Measurements from ENCODE around the gene FPR1. TPM values are rescaled to one million over a fixed set of nuclear protein-coding genes. Genes with fewer than 3 reads are reported as not detected.

The FPR1 gene
- total RNA-seq, 2 donors from 2014 or later, result 0.69 TPM; not detected in 1

DNA sequence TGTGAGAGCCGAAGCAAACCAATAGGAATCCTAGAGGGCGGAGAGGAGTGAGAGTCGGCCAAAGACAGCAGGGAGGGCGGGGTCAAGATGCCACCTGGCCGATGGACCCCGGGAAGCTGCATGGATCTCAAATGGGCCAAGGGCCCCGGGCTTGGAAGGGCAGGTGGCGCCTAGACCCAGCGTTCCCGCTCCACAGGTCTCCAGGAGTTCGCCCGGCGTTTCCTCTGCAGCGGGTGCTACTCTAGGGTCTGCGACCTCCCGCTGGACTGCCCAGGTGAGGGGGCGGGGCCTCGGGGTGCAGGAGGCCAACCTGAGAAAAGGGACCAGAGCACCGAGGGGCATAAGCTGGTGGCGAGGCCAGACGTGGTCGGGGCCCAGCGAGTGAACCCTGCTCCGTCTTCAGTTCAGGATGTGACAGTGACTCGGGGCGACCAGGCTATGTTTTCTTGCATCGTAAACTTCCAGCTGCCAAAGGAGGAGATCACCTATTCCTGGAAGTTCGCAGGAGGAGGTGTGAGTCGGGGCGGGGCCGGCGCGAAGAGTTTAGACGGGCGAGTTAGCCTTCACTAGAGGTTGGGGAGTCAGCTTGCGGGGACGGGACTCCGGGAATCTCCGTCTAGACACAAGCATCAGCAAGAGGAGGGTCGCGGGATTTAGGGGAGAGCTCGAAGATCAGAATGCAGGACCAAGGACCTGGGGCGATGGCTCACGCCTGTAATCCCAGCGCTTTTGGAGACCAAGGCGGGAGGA is 48.7 kb downstream of the FPR1 start:
- ATAC-seq, result no peak
- no peak for DNase-seq (ENCODE audit: low spot score)
- peaks cover 10% of the 10 kb centered on the region in 2 donors for H3K27me3 Mint-ChIP-seq
- peaks cover 26 to 38% of the 10 kb centered on the region in 2 donors for H3K4me1 Mint-ChIP-seq (ENCODE audit: low read depth in 2 of 2)
- H3K27ac Mint-ChIP-seq, result peak overlapping the region; percentile 95
- no peaks in the 10 kb centered on the region for H3K9me3 Mint-ChIP-seq
- peaks cover 13% of the 10 kb centered on the region for H3K36me3 Mint-ChIP-seq
- H3K4me3 Mint-ChIP-seq, result peak overlapping the region; percentile 90

DNA sequence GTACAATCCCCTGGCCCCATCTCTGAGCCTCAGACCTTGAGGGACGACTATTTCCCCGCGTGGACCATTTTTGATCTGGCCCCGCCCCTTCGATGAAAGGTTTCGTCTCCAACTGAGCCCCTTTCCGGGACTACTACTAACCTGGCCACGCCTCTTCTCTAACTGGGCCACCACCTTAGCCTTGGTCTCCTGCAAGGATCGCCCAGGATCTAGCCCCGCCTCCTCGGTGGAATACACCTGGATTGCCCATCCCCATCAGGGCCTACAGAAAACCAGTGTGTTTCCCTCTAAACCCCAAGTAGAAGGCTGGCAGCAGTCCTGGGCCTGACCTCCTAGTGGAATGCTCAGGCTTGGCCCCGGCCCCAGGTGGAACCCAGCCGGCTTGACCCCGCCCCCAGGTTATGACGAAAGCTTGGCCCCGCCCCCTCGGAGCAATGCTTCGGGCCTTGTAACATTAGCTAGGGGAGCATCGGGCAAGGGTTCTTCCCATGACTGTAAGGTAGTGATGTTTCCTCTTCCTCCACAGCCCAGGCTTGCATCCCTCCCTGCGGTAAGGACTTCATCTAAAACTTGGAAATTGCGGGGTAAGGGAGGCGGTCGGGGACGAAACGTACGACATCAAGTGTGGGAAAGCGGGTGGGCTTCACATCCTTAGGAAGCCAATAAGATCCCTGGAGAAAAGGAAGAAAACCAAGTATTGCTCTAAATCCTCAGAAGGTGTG is 49.4 kb downstream of the FPR1 start:
- Mint-ChIP-seq H3K36me3 (peaks cover 13% of the 10 kb centered on the region), H3K4me3 (peak overlapping the region; percentile 90), H3K9me3 (no peaks in the 10 kb centered on the region), H3K27ac (peak overlapping the region; percentile 95), H3K4me1 (ENCODE audit: low read depth in 2 of 2) (peaks cover 26 to 38% of the 10 kb centered on the region in 2 donors), H3K27me3 (peaks cover 10% of the 10 kb centered on the region in 2 donors)
- no peak for ATAC-seq
- no peak for DNase-seq (ENCODE audit: low spot score)

DNA sequence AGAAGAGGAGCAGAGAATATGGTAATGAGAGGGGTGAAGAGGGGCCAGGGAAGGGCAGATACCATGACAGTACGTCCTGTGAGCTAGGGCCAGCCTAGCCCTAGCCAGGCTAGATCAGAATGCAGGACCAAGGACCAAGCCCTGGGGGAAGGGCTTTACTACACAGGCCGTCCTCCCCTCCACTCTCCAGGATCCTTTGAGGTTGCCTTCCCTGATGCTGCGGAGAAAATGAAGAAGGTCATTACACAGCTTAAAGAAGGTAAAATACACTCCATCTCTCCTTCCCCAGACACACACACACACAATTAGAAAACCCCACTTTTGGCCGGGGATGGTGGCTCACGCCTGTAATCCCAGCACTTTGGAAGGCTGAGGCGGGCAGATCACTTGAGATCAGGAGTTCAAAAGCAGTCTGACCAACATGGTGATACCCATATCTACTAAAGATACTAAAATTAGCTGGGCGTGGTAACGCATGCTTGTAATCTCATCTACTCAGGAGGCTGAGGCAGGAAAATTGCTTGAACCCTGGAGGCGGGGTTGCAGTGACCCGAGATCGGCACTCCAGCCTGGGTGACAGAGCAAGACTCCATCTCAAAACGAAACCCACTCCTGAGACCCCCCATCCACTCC is 50.1 kb downstream of the FPR1 start:
- Mint-ChIP-seq H3K4me1 (ENCODE audit: low read depth in 2 of 2) (peaks cover 26 to 37% of the 10 kb centered on the region in 2 donors), H3K36me3 (peaks cover 11% of the 10 kb centered on the region), H3K4me3 (peak overlapping the region; percentile 31), H3K9me3 (no peaks in the 10 kb centered on the region), H3K27ac (no peak overlapping the region), H3K27me3 (peaks cover 10% of the 10 kb centered on the region in 2 donors)
- ATAC-seq (no peak), DNase-seq (ENCODE audit: low spot score) (no peak)

DNA sequence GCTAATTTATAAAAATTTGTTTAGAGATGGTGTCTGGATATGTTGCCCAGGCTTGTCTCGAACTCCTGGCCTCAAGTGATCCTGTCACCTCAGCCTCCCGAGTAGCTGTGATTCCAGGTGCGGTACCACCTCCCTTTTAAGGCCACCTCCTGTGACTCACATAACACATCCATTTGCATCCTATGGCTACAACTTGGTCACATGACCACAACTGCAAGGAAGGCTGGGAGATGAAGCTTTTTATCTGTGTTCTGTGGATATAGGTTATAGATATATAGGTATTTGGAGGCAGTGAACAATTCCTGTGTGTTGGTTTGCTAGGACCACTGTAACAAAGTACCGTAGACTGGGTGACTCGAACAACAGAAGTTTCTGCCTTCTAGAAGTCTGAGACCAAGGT is 52.5 kb downstream of the FPR1 start:
- Mint-ChIP-seq H3K36me3 (no peaks in the 10 kb centered on the region), H3K27me3 (peaks cover 11 to 12% of the 10 kb centered on the region in 2 donors), H3K9me3 (no peaks in the 10 kb centered on the region), H3K27ac (no peak overlapping the region), H3K4me3 (no peak overlapping the region), H3K4me1 (ENCODE audit: low read depth in 2 of 2) (peaks cover 9 to 15% of the 10 kb centered on the region in 2 donors)
- no peak for ATAC-seq
- no peak for DNase-seq (ENCODE audit: low spot score)

DNA sequence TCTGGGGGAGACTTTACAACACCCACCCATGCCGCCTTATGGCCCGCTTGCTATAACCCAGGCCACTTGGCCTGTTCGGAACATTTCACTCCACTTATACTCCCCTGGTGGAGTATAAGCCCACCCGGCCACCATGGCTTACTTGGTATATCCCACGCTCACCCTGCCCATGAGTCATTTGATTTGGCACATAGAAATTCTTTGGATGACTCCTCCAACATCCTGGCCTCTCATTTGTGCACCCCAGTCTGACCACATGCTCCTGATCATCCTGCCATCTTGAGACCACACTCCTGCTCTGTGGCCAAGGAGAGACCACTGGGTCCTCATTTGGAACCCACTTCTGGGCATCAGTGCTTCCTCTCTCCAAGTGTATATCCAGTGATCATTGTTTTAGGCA is 53.4 kb downstream of the FPR1 start:
- Mint-ChIP-seq H3K27ac (no peak overlapping the region), H3K36me3 (no peaks in the 10 kb centered on the region), H3K27me3 (peaks cover 20% of the 10 kb centered on the region in 2 donors), H3K4me1 (ENCODE audit: low read depth in 2 of 2) (peaks cover 9 to 10% of the 10 kb centered on the region in 2 donors), H3K4me3 (no peak overlapping the region), H3K9me3 (no peaks in the 10 kb centered on the region)
- DNase-seq (ENCODE audit: low spot score), result no peak
- no peak for ATAC-seq

DNA sequence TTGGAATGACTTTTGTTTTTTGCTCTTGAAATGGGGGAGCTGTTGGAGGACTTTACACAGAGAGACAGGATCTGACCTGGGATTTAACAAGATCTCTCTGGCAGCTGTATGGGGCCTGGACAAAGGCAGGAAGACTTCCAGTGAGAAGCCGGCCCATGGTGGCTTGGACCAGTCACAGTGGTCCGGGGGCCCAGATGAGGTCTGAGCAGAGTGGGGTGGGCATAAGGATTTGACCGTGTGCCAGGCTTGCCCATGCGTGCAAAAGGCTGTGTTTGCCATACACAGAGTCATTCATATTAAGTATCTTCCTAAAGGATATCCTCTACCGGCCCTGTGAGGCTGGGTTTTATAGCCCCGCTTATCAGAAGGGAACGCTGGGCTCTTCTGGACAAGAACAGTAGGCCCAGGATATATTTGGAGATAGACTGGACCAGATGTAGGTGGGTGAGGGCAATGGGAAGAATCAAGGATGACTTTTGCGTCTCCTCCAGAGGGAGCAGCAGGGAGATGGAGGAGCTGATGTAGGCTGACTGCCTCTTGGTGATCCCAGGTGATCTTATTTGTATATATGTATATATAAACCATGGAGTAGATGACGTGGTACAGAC is 54.4 kb downstream of the FPR1 start:
- DNase-seq (ENCODE audit: low spot score) (no peak), ATAC-seq (no peak)
- Mint-ChIP-seq H3K4me1 (ENCODE audit: low read depth in 2 of 2) (peaks cover 0 to under 1% of the 10 kb centered on the region in 2 donors), H3K4me3 (no peak overlapping the region), H3K36me3 (no peaks in the 10 kb centered on the region), H3K27ac (no peak overlapping the region), H3K27me3 (peaks cover 16 to 18% of the 10 kb centered on the region in 2 donors), H3K9me3 (no peaks in the 10 kb centered on the region)

DNA sequence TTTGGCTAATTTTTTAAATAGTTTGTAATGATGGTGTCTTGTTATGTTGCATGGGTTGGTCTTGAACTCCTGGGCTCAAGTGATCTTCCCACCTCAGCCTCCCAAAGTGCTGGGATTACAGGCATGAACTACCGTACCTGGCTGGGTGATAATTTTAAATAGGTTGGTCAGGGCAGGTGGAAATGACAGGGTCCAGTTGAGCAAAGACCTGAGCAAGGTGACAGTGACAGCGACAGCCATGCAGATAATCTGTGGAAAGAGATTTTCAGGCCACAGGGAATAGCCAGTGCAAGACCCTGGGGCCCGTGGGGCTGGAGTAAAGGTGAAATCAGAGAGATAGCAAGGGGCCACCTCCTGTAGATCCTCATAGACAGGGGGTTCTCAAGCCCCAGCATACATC is 55.1 kb downstream of the FPR1 start:
- Mint-ChIP-seq H3K4me1 (ENCODE audit: low read depth in 2 of 2) (no peaks in the 10 kb centered on the region), H3K4me3 (no peak overlapping the region), H3K27me3 (peaks cover 18 to 22% of the 10 kb centered on the region in 2 donors), H3K9me3 (no peaks in the 10 kb centered on the region), H3K27ac (no peak overlapping the region), H3K36me3 (no peaks in the 10 kb centered on the region)
- ATAC-seq (no peak), DNase-seq (ENCODE audit: low spot score) (no peak)

Other genes with a start within 250 kb of the FPR1 start
- gene SIGLEC6, start 220.2 kb downstream of the FPR1 start, total RNA-seq, result 1 to 10 TPM in 1 of 2 donors, not detected in 1; 1.0 TPM
- gene ZNF175, start 180.6 kb downstream of the FPR1 start, total RNA-seq, result 10 to 100 TPM in 1 of 2 donors, 1 to 10 TPM in 1; 9.9 to 13.2 TPM
- gene SIGLEC5, start 121.5 kb downstream of the FPR1 start, total RNA-seq, result under 1 TPM; 0.22 to 0.64 TPM
- not detected for gene SIGLEC14, start 105.1 kb downstream of the FPR1 start, total RNA-seq
- gene SPACA6, start 58.5 kb downstream of the FPR1 start, total RNA-seq, result 1 to 10 TPM; 2.7 to 3.0 TPM
- not detected for gene HAS1, start 27.9 kb downstream of the FPR1 start, total RNA-seq
- gene FPR2, start 9.3 kb upstream of the FPR1 start, total RNA-seq, result under 1 TPM; 0.31 to 0.56 TPM
- gene FPR3, start 43.3 kb upstream of the FPR1 start, total RNA-seq, result not detected
- 1 to 10 TPM; 8.1 to 9.8 TPM for gene ZNF577, start 136.1 kb upstream of the FPR1 start, total RNA-seq
- 10 to 100 TPM; 10.0 to 14.0 TPM for gene ZNF649, start 153.1 kb upstream of the FPR1 start, total RNA-seq
- gene ZNF613, start 175.6 kb upstream of the FPR1 start, total RNA-seq, result 1 to 10 TPM; 4.8 to 6.0 TPM
- 10 to 100 TPM in 1 of 2 donors, 1 to 10 TPM in 1; 9.4 to 16.9 TPM for gene ZNF350, start 235.0 kb upstream of the FPR1 start, total RNA-seq